ENCODE data around the gene ABCA9.
"Not testable (repeated sequence)": the region's sequence is repeated elsewhere in the genome, so short reads cannot be mapped to it uniquely, and the experiment has no call there.

ABCA9 gene

DNA sequence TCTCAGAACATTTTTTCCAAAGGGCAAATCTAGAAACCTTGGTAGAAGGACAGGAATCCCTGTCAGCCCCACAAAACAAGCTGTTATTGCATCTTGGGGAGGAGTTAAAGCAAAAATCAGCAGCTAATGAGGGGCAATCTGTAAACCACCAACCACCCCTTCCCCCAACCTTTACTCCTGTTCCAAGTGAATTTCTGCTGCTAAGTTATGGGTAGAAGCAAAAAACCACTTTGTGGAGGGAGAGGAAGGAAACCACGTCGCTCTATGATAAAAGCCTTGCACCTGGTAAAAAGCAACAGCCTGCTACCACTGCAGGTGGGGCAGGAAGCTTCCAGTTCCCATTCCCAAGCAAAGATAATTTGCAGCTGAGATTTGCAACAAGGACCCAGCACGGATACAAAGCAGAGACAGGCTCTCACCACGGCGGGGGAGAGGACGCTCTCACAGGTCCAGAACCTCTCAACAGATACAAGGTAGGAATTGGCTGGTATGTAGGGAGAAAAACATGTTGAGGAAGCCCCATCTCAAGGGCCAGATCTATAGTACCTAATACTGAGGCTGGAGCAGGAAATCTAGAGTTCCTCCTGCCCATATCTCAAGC lies 116.2 kb downstream of the ABCA9 start:
- no peak for DNase-seq

- not testable (repeated sequence) for DNase-seq
Observed at GRCh38 chr17:68943812-68944182, 116.9 kb downstream of the ABCA9 start.

DNA sequence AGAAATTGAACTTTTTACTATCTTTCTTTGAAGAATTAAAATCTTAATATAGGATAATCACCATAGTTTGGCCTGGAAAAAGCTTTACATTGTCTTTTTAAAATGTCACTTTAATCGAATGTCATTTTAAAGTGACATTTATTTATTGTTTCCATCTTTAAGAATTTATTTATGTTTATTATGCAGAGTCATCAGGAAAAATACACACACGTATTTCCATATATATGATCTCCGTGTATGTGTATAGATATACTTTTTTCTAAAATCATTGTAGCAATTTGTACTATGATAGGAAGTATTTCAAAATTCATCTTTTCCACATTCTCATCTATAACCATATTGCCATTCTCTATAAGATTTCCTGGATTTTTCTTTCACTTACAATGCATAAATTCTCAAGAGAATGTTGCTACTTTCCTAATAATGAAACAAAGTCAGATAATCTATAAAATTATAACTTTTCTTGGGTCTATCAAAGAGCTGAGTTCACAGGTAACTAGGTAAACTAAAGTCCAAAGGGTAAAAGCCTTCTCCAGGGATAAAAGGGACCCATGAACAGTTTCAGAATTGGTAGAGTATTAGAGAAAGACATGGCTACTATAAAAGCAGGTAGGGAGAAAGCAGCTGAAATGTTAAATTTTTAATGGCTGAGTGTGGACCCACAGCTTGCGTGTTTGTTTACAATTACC lies 117.5 kb downstream of the ABCA9 start:
- DNase-seq: no peak

- DNase-seq: no peak
Observed at GRCh38 chr17:68942389-68942788, 118.3 kb downstream of the ABCA9 start.

DNA sequence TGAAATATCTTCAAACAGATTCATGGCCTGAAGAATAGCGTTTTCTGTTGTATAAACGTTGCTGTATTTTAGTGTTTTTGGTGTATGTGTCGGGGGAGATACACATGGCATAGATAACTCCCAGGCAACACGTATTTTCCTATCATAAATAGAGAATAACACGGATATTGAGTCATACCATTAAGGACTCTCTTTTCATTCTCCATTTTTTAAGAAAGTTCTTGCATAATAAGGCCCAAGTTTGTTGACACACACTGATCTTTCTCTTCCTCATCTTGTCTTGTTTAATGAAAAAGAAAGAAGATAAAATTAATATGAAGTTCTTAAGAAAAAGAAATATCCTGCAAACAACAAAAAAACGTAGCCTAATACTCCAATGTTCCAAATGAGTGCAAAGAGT lies 119.0 kb downstream of the ABCA9 start:
- no peak for DNase-seq

DNA sequence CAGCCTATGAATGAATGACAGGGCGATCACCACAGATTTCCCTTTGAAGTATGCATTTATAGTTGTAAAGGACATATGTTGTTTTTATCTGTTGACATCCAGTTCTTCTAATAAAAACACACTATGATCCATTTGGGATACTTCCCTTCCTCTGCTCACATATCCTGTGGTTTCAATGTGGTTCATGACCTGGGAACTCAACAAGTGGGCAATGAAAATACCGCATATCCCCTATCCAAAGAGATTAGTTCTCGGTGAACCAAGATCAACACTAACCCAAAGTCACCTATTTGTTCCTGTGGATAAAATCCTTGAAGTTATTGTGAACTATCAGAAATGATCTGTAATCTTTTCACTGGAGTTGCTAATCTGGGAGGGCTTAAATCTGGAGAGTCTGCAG lies 121.5 kb downstream of the ABCA9 start:
- DNase-seq: no peak

DNA sequence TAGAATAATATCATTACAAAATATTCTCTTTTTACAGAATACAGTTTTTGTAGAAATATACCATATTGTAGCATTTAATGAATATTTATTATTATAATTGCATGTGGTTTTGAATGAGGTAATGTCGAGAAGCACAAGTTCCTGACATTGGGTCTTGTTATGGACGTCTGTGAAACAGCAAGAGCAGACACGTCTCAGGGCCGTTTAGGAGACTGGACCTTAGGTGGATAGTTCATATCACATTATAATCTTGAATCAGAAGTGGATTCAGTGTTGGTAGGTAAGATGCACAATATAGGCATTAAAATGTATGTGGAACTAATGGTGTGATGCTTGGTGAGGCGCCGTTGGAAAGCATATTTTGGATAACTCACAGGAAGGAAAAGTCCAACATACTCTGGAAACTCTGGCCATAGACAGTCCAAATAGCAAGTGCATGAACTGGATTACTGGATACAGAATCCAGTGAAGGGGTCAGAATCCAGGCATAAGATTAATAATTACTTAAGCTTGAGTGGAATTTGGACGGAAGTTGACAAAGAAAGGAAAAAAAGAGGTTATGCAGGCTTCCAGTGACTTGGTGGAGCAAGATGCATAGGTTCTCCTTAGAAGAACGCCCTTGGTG lies 122.7 kb downstream of the ABCA9 start:
- DNase-seq: no peak

GRCh38 chr17:68927516-68927915 lies 133.2 kb downstream of the ABCA9 start:
- no peak for DNase-seq

DNA sequence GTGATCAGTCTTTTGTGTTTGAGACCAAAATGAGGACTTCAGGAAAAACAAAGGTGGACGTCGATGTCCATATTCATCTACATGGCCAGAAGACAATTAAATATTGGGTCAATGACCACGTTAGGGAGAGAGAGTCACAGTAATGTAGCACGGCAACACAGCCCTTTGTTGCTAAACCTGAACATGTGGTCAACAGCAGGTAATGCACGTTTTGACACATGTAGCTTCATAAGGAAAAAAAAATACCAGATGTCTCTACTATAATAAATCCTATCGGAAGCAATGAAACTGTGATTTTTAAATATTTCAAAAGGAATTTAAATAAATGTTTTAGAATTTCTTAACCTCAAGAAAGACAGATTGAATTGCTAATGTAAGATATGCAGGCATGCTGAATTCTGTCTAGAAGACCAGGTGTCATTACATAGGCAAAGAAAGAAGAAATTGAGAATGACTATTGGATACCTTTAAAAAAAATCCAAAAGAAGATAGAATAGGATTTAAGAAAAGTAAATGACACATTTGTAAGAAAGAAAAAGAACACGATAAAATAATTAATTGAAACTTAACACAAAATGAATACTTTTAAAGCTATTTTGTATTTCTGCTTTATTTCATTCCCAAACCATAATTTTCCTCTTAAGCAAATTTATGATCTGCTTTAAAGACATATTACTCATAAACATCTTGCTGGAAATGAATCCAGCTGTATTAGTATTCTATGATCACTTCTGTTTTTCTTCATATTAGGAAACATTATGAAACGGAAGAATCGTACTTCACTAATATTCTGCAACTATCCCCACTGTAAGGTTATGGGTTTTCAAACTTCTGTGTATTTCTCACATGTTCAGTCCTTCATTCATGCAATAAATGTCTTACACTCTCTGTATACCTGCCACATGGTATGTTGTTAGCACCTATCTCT lies 135.7 kb downstream of the ABCA9 start:
- no peak for DNase-seq
